ENCODE measurements around the gene LOXL4. TPM values are rescaled to one million over a fixed set of nuclear protein-coding genes. Genes with fewer than 3 reads are reported as not detected.

Gene LOXL4
- total RNA-seq, 1 donor from 2014 or later, result not detected

DNA sequence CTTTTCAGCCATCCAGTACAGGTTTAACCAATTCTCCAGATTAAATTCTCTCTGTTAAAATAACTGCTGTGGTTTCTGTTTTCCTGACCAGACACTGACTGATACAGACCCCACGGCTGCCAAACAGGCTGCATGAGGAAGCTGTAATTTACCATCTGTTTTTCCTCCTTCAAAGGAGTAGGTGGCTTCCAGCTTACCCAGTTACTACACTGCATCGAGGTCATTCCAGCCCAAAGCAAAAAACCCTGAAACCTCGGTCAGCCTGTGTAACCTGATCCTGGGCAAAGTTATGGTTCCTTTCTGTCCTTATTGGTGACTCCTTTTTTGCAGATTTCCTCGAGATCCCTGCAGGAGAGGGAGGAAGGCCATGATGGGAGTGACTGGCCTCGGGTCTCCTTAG lies 27.9 kb upstream of the LOXL4 start:
- intact Hi-C loops (cut with micrococcal nuclease), result no loop called here

DNA sequence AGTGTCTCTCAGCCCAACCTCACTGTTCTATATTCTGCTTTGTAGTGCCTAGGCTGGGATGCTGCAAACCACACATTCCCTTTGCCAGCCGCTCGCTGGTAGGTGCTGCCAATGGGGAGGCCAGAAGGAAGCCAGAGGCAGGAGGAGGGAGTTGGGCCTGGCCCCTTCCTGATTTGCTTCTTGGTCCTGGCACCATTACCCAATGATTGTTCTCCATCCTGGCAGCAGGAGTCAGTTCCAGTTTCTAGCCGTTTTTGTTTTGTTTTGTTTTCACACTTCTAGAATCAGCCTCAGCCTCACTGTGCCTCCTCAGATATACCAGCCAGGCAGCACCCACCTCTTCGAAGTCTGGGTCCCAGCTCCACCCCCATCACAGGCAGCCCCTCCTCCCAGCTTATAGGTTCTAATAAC lies 27.4 kb upstream of the LOXL4 start:
- intact Hi-C loops (cut with micrococcal nuclease), result no loop called here

DNA sequence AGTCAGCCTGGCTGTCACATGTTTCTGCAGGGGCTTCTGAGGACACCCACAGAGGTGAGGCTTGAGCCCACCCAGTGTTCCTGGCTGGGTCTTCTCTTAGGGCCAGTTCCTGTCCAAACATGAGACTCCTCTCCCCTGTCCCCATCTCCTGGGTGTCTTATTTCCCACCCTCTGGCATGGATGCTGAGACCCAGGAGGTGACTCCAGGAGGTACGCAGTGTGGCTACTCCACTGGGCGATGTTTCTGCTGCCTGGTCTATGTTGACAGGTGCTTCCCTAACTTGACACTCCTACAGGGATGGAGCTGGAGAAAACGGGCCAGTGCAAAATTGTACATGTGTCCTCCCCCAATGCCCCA lies 26.3 kb upstream of the LOXL4 start:
- intact Hi-C loops (cut with micrococcal nuclease), result no loop called here

DNA sequence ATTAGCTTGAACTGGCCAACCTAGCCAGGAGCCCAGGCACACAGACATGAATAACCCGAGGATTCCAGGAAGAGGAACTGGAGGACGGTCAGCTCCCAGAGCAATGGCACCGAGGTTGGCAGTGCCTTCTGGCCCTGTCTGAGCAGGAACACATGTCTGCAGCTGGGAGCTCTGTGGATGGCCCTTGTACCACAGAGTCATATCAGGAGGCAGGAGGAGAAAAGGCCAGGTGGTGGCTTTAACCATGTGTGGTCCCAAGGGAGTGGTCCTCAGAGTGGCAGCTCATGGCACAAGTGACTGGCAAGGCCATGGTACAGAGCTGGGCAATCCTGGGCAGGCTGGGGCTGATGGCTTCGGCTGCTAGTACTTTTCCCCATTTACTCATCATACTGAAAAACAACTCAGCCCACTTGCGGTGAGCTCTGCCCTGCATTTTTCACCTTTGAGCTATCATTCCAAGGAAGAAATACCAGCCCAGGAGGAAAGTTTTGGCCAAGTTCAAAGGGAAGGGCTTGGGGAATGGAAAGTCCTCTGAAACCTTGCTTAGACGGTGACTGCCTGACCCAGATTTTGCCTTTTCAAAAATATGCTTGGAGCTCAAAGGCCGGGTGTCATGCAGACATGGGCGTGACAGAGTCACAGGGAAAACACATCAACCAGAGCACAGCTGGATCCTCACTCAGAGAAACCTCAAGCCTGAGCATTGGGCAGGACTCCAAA lies 25.7 kb upstream of the LOXL4 start:
- intact Hi-C loops (cut with micrococcal nuclease), result no loop called here

DNA sequence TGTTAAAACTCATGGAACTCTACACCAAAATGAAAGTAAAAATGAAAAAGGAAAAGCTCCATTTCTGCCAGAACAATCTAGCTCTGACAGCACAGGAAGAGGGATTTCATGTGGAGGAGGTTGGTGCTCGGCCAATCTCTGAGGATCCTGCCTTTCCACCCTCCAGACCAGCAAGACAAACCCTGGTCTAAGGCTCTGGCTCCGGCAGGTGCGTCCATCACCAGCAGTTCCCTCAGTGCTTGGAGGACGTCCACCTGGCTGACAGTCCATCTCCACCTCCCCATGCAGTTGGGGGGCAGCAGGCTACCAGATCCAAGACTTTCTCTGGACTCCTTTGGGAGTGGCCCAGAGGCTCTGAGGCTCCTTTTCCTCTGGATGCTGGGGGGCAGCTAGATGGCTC lies 25.0 kb upstream of the LOXL4 start:
- intact Hi-C loops (cut with micrococcal nuclease), result no loop called here

DNA sequence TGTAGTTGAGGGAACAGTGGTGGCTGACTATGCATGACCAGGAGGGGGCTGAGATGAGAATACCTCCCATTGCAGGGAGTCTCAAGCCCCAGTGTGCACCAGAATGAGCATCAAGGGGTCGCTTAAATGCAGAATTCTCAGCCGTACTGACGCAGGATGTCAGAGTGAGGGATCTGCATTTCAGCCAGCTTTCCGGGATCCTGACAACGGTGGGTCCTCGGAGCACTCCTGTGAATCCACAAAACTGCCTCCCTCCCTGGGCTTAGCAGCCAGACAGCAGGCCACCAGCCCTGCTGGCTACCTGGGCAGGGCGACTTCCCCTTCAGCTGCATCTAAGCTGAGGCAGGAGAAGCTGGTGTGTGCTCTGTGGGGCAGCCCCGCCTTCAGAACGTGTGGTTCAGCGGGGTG lies 21.8 kb upstream of the LOXL4 start:
- intact Hi-C loops (cut with micrococcal nuclease), result no loop called here

DNA sequence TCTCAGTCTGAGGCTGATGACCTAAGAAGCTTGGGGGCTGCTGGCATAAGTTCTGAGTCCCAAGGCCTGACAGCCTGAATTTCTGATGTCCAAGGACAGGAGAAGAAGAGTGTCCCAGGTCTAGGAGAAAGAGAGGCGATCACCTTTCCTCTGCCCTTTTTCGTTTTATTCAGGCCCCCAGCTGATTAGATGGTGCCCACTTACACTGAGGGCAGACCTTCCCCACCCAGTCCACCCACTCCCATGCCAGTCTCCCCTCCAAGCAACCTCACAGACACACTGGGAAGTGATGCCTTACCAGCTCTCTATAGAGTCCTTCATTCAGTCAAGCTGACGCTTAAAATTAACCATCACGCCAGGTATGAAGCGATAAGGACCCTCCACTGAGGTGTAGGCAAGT lies 19.3 kb upstream of the LOXL4 start:
- intact Hi-C loops (cut with micrococcal nuclease), result no loop called here

DNA sequence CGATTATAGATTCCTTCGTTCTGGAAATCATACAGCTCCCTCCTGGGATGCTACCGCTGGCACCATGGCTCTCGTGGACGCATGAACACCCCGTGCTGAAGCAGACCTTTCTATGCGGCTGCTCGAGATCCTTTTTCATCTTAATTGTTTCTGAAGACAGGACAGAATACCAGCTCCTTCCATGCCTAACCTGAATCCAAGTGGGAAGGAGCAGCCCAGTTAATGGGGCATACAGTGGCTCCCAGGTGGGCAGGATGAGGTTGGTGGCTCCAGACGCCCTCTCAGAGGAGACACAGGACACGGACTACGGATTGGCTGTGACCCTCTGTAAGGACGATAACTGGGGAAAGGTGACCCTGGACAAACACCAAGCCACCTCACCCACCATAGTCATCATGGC lies 18.4 kb upstream of the LOXL4 start:
- intact Hi-C loops (cut with micrococcal nuclease), result no loop called here

DNA sequence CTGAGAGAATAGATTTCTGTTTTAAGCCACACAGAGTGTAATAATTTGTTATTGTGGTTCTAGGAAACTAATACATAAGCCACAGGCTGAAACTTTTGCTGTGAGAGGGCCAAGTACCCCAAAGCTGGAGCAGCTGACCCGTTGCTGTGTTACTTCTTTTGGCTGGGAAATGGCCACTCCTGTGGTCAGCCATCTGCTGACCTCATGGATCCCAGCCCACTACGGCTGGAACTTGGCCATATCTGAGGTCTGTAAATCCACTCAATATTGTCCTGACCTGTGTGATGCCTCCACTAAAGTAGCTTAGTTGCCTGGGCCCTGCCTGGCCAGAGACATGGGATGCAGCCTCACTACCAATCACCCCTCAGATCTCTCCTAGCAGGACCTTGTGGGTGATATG lies 17.4 kb upstream of the LOXL4 start:
- intact Hi-C loops (cut with micrococcal nuclease), result no loop called here

DNA sequence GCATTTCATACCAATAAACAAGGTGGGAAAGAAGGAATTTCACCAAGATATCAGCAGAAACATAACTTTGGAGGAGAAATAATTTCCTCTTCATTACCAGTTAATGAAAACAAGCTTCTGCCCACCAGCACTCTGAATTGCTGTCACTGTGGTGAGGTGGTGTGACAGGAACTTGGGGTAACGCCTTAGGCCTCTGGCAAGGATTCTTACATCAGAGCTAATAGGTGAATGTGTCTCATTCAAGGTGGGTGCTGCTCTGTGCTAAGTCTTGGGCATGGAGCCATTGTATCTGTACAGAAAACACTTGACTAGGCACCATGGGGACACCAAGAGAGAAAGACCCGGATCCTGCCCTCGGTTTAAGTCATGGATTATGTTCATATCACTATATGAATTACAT lies 8.3 kb upstream of the LOXL4 start:
- intact Hi-C loops (cut with micrococcal nuclease), result no loop called here

DNA sequence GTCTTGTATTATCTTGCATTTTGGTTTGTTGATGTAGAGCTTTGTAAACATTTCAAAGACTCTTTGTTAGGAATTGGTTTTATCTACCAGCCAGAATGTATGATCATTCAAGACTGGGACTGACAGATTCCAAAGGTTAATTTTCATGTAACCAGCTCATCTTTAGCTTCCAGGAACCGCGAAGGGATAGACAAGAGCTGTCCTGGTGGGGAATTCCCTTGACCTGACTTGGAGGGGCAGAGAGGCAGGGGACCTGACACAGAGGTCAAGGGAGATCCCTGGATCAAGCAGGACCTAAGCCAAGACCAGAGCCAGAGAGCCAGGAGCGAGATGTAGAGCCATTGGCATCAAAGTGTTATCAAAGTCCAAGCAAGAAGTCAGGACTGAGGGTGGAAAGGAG lies 6.6 kb upstream of the LOXL4 start:
- intact Hi-C loops (cut with micrococcal nuclease), result no loop called here

DNA sequence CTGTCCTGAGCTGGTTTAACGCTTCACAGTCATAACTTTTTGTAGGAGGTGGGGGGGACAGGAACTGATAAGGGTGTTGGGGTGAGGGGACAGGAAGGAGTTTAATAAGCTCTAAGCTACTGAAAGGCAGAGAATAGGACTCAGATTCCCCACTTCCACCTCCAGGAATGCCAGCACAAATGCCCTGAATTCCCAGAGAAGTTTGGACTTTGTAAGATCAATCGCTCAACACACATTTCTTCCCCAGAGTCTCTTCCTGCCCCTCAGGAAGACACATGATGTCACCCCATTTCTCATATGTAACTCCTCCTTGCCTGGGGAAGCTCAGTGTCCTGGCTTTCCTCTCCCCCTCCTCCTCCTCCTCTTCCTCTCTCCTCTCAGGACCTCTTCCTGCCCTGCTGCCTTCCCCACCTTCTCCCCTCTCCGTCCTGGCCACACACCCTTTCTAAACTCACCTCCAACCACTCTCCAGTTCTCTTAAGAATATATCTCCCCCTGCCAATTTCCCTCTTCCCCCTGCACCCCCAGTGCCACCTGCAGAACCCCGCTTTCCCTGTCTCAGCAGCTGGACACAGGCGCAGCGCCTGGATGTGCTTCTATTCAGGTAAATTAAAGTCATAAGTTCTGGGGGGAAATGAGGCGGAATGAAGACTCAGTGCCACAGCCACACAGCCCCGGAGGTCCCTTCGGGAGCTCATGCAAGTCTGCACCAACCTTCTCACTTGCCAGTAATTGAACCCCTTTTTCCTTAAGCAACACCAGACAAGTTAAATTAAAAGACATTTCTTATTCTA lies 5.3 kb upstream of the LOXL4 start:
- intact Hi-C loops (cut with micrococcal nuclease), result no loop called here

DNA sequence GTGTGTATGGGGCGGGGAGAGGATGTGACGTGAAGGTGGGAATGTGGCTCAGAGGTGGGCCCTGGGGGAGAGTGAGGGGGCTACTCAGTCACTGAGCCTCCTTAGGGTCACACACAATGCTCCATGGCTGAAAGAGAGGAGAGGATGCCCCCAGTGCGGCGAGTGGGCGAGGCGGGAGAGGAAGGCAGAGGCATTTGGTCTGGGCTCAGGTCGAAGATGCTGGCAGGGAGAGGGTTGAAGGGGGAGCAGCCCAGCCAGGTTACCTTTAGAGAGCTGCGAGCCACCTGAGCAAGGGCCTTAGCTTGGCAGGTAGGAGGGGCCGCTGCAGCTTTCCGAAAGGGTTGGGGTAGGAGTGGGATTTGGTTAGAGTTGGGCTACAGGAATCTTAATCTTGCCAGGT lies 4.7 kb upstream of the LOXL4 start:
- intact Hi-C loops (cut with micrococcal nuclease), result no loop called here

DNA sequence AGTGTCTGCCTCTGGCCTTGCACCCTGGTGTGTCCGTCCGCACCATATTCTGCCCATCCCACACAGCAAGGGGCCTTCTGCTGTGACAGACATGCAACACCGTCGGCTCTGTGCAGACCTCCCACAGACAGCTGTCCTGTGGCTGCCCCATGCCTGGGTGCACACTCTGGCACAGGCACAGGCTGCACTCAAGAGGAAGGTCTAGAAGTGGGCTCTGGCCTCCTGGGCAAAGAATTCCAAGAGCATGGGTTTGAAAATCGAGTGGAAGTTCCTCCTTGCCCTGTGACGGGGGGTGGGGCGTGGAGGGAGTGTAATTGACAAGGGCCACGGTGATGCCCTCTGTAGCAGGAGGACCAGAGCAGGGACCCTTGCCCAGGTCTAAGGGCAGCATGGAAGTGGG lies 4.3 kb upstream of the LOXL4 start:
- intact Hi-C loops (cut with micrococcal nuclease), result no loop called here

DNA sequence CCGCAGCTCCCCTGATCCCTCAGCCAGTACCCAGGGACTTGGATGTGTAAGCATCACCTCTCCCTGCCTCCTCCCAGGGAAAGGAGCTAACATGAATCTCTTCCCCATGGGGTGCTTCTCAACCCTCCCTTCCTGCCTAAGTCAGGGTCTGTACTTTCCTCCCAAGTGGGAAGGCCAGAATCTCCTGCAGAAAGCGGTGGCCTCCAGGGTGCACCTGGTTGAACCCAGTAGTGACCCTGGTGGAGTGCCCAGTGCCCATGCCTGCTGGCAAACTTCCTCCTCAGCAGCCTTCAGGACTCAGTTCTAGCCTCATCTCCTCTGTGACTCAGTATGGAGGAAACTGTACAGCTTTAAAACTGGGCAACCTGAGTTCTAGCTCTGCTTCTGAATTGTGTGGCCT lies 2.8 kb upstream of the LOXL4 start:
- intact Hi-C loops (cut with micrococcal nuclease), result no loop called here

DNA sequence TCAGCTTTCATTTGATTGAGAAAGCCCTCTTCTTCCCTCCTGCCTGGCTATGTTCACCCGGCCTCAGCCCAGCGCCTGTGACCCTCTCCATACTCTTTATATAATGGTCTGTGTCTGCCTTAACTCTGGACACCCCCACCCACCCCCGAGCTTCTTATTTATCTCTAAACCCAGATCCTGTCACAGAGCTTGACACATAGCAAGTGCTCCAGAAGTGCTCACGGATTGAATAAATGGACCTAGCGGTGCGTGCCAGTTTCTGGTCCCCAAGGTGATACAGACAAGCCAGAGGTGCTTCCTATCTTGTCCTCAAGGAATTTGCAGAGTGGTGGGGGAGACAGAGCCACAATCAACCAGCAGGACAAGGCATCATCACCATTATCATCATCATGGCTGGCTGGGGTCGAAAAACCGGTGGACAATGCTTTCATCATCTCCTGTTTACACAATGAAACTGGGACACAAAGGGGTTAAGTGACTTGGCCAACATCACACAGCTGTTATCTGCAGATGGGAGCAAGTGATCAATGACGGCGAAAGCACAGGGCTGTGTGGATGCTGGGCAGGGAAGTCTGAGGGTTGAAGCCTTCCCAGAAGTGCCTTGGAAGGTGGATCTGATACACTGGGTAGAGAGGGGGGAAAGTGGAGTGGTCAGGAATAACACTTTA lies 2.2 kb upstream of the LOXL4 start:
- intact Hi-C loops (cut with micrococcal nuclease), result no loop called here

DNA sequence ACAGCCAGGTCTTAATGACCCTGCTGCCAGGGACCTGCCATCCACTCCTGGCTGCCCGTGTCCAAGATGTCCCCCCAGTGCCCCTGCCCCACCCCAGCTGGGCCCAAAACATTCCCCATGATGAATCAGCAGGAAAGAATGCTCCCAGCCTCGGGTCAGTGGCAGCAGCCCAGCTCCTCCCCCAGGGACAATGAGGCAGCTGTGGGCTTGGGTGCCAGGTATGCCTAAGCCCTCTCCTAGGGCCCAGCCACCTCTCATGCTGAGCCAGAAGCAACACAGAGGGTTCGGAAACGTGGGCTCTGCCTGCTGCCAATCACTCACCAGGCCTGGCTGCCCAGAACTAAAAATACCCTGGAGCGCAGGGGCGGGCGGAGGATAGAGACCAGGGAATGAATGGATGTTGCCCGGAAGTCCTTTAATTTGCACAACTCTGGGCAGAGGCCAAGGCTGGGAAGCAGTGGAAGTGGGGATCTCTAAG lies 1.5 kb upstream of the LOXL4 start:
- intact Hi-C loops (cut with micrococcal nuclease), result no loop called here

DNA sequence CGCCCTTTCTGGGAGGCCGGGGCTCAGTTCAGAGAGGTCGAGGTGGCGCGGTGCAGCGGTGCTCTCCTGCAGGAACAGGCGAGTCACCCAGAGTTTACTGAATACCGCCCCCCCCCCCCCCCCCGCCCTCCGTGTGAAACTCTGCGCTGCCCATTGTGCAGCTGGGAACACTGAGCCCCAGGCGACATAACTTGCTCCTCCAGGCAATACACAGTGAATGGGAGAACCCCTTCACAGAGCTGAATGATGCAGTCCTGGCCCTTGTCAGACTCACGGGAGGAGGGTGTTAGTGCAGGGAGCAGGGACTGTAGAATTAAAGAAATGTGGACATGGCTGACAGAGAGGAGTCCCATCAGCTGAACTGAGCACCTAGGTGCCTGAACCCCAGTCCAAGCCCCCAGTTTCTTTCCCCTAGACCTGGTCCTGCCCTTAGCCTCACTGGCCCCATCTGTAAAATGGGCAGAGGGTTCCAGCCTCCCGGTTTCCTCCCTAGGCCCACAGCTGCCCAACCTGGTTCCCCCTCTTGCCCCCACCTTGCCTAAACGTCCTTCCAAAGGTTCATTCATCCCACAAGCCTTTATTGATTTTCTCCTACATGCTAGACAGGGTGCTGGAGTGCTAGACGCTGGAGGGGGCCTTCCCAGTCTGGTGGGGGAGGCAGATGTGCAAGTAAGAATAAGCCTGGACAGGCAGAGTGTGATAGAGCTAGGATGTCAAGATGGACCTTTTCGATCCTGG lies 869 bp upstream of the LOXL4 start:
- intact Hi-C loops (cut with micrococcal nuclease), result no loop called here

DNA sequence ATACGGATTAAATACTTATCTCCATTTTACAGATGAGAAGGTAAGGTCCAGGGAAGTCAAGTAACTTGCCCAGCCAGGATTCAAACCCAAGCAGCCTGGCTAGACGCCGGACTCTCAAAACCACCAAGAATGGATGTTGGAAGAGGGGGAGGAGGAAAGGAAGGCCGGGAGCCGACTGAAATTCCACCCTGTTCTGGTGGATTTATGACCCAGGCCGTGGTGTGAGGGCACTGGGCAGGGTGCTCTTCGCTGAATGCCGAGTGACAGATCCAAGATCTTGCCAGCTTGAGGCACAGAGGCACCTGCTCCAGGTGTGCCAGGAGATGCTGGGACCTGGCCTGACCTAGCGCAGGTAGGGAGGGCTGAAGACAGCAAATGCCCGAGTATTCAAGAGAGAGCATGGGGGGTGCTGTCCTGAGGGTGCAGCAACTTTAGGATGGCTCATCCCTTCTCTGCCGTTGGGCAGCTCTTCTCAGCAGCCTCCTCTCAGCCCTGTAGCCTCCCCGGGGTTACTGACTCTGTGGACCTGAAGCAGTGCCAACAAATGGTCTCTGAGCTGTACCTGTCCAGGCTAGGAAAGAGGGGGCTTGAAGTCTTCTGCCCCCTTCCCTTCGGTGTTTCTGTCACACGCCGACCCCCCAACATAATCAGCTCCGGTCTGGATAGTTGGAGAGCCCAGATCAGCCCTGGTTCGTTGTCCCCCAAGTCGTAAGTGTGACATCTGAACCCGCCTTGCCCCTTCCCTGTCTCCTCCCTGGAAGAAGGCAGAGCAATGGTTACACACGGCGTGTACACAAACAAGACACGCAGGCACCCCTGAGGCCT lies 713 bp downstream of the LOXL4 start:
- intact Hi-C loops (cut with micrococcal nuclease), result no loop called here

DNA sequence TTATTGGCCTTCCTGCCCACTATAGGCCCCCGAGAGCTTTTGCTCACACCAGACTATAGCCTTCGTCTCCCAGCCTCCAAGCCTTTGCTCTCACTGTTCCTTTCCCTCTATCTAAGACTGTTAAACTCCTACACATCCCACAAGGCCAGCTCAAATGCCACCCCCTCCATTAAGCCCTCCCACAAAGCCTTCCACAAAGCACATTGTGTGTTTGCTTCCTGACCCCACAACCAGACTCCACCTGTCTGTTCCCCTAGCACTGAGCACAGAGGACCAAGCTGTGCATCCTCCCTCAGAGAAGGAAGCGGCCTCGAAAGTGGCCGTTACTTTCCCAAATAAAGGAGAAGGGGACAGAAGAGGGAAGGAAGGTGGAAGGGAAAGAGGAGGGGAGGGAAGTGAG lies 1.3 kb downstream of the LOXL4 start:
- intact Hi-C loops (cut with micrococcal nuclease), result no loop called here

All from T-helper 2 cell treated with Interferon-gamma antibody and Interleukin-4, amounts not matched to agents 100 ng/mL and 5 ng/mL, for 36 hours (primary cell).